HepG2 (cell line): Measurements from ENCODE around the gene KIF7. TPM values are rescaled to one million over a fixed set of nuclear protein-coding genes. Genes with fewer than 3 reads are reported as not detected.

Experiments used
- ATAC-seq: fragments of 200-7000 bp; cut with Tn5 transposase; 3 replicates; pipeline ENCODE4 v1.9.1; 2020; ENCODE audit warnings: mild to moderate bottlenecking, moderate library complexity
- BruUV-seq: library from RNA; stranded (reverse); fragments of 400-500 nt; replicated peaks from 2 replicates; lab custom pipeline; 2021; lab: Mats Ljungman, UMichigan
- CTCF ChIA-PET: fragments of 300-600 bp; formaldehyde crosslinking; extraction: SDS; loops from one replicate; lab custom pipeline; 2021; ENCODE audit warnings: low total read pairs, inconsistent platforms, low intra/inter-chr PET ratio; lab: Yijun Ruan, JAX
- POLR2A ChIA-PET: fragments of 350-600 bp; sonication (Branson Sonifier 250); formaldehyde crosslinking; loops from one replicate; lab custom pipeline; 2020; ENCODE audit warnings: antibody characterized with exemption, inconsistent platforms; lab: Yijun Ruan, JAX
- DNase-seq: peaks from one replicate; pipeline ENCODE4 v3.0.0-alpha.2; 2015; ENCODE audit warnings: low spot score
- FAIRE-seq: peaks from 3 replicates; lab custom pipeline; 2011; peaks lifted over from hg19 to GRCh38; lab: Jason Lieb, UNC
- H2AFZ ChIP-seq: one replicate; pipeline ENCODE4 v1.6.1; 2011; ENCODE audit warnings: low read length, inconsistent platforms
- H3K27ac ChIP-seq: fragments of 300-600 bp; 3 replicates; pipeline ENCODE4 v1.8.0; 2011; ENCODE audit warnings: mixed run types, mild to moderate bottlenecking, mixed read lengths, low read length, inconsistent platforms; ENCODE audit not compliant: insufficient read depth; ENCODE audit errors: extremely low read length
- H3K27me3 ChIP-seq, 2 experiments: fragments of 200-600 bp in 1 of 2; 2 replicates in 1 of 2; 3 replicates in 1 of 2; pipeline versions ENCODE4 v1.6.0 to v1.8.0; 2011; ENCODE audit warnings: low read length in 2 of 2, mild to moderate bottlenecking in 2 of 2, moderate library complexity in 2 of 2, inconsistent platforms in 1 of 2; ENCODE audit not compliant: insufficient read depth in 2 of 2, control insufficient read depth in 1 of 2
- H3K36me3 ChIP-seq, 2 experiments: fragments of 200-600 bp in 1 of 2; replicated peaks in 1 of 2; 2 replicates in 1 of 2; 3 replicates in 1 of 2; pipeline versions ENCODE4 v1.5.1 to v1.8.0; 2011; ENCODE audit warnings: low read length in 2 of 2, inconsistent platforms in 1 of 2; ENCODE audit not compliant: insufficient read depth in 2 of 2, control insufficient read depth in 1 of 2
- H3K4me1 ChIP-seq: 2 replicates; pipeline ENCODE4 v1.5.1; 2012; ENCODE audit warnings: low read length, inconsistent platforms; ENCODE audit not compliant: insufficient read depth
- H3K4me2 ChIP-seq: 2 replicates; pipeline ENCODE4 v1.6.0; 2011; ENCODE audit warnings: low read depth, low read length, inconsistent platforms
- H3K4me3 ChIP-seq, 3 experiments: fragments of 200-600 bp in 1 of 3; sonication (generic), shearing (Covaris generic) in 1 of 3; replicated peaks in 1 of 3; 2 replicates each; pipeline ENCODE4 v1.5.1; 2011 to 2016; ENCODE audit warnings: low read length in 3 of 3, inconsistent platforms in 2 of 3, low read depth in 2 of 3, mild to moderate bottlenecking in 2 of 3, control low read depth in 1 of 3, mixed read lengths in 1 of 3; ENCODE audit not compliant: insufficient read depth in 1 of 3
- H3K79me2 ChIP-seq: one replicate; pipeline ENCODE4 v1.6.1; 2011; ENCODE audit warnings: low read length, inconsistent platforms; ENCODE audit not compliant: insufficient read depth
- H3K9ac ChIP-seq: 2 replicates; pipeline ENCODE4 v1.6.0; 2011; ENCODE audit warnings: mild to moderate bottlenecking, low read depth, low read length, inconsistent platforms; ENCODE audit not compliant: insufficient read depth
- H3K9me3 ChIP-seq: 2 replicates; pipeline ENCODE4 v1.5.1; 2012; ENCODE audit warnings: mild to moderate bottlenecking, low read length
- H4K20me1 ChIP-seq: 2 replicates; pipeline ENCODE4 v1.6.0; 2011; ENCODE audit warnings: inconsistent platforms, mild to moderate bottlenecking, low read length, moderate library complexity; ENCODE audit not compliant: insufficient read depth
- ETV6 ChIP-seq: sonication (generic); formaldehyde crosslinking; conservative IDR thresholded peaks from 2 replicates; pipeline ENCODE4 v1.4.0; 2020; ENCODE audit warnings: missing genetic modification reagents
- MAX ChIP-seq: IDR thresholded peaks from 2 replicates; pipeline ENCODE4 v1.6.1; 2012; ENCODE audit warnings: inconsistent platforms
- REPIN1 ChIP-seq: sonication (generic); formaldehyde crosslinking; IDR thresholded peaks from 2 replicates; pipeline ENCODE4 v1.8.0; 2022; ENCODE audit warnings: missing genetic modification reagents, low read depth, mild to moderate bottlenecking, borderline replicate concordance
- ZKSCAN5 ChIP-seq: sonication (generic); formaldehyde crosslinking; IDR thresholded peaks from 2 replicates; pipeline ENCODE4 v1.5.1; 2020; ENCODE audit warnings: mild to moderate bottlenecking, missing genetic modification reagents
- ZNF280B ChIP-seq: sonication (generic); formaldehyde crosslinking; IDR thresholded peaks from 2 replicates; pipeline ENCODE4 v1.5.0; 2020; ENCODE audit warnings: missing genetic modification reagents, mild to moderate bottlenecking, borderline replicate concordance
- ZNF816 ChIP-seq: sonication (generic); formaldehyde crosslinking; IDR thresholded peaks from 2 replicates; pipeline ENCODE4 v1.8.0; 2022; ENCODE audit warnings: missing genetic modification reagents, mild to moderate bottlenecking, borderline replicate concordance
- ZSCAN30 ChIP-seq: sonication (generic); formaldehyde crosslinking; IDR thresholded peaks from 2 replicates; pipeline ENCODE4 v1.5.0; 2020; ENCODE audit warnings: mild to moderate bottlenecking, missing genetic modification reagents
- WGBS: methylation state at CpG from one replicate; pipeline ENCODE4 v1.1.6; 2017; ENCODE audit warnings: low lambda C conversion rate; 5-methylcytosine and 5-hydroxymethylcytosine counted together
- in situ Hi-C: cut with HindIII; loops from 2 replicates; pipeline ENCODE4 v1.10.0; 2017; ENCODE audit warnings: low pct_unique_long_range_greater_than_20kb; ENCODE audit not compliant: extremely low pct_ligation_motif_present
- intact Hi-C: fragments of 100-400 bp; cut with micrococcal nuclease; formaldehyde crosslinking; loops from one replicate; pipeline ENCODE4 v1.10.0; 2022; ENCODE audit not compliant: unreplicated experiment
- polyA plus RNA-seq, 8 experiments: library from polyadenylated mRNA; depleted of rRNA in 3 of 8; stranded (reverse) in 7 of 8; unstranded in 1 of 8; fragments of >200 nt; fragmentation: Illumina TruSeq in 4 of 8; extraction: Trizol in 4 of 8; gene quantifications; 2 replicates each; pipeline versions ENCODE4 v1.2.1 to v1.2.3, GENCODE V29; 2011 to 2016; ENCODE audit warnings: low read depth in 4 of 8, missing spikeins in 1 of 8, mixed read lengths in 1 of 8; ENCODE audit not compliant: insufficient read depth in 1 of 8
- total RNA-seq, 5 experiments: library from RNA; depleted of rRNA; stranded (reverse); fragments of >200 nt; fragmentation: Illumina TruSeq; extraction: Trizol; gene quantifications; 2 replicates each; pipeline ENCODE4 v1.2.3, GENCODE V29; 2016; ENCODE audit warnings: low read depth in 1 of 5

KIF7 gene
- total and polyA plus RNA-seq, 2 of the 13 experiments (the other 11 are each of a cell fraction or from before 2014, with no cell fraction given): 1.5 to 6.2 TPM

DNA sequence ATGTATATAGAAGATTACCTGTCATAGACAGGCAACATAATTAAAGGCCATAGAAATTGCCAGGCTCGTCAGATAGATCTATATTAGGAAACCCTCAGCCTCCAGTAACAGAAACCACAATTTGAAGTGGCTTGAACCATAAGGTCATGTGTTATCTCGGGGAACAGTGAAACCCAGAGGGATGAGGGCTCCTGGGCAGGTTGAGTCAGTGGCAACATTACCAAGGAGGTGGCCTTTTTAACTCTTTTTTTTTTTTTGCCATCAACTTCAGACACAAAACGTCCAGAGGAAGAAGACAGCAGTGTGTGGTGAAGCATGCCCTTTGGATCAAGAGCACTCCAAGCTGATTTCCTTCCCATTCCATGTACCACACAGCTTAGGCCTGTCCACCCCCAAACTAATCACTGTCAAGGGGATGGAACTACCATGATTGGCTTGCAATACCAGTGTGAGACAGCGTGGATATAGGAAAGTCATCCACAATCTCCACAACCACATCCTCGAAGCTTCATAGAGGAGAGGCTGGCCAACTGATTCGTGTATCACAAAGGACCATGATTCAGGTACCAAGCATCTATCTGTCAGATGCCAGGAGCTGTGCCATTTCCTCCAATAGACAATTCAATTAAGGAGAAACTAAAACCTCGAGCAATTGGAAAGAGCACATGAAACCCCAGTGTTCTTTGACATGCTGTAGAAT, 999 bp upstream of the KIF7 start:
- ATAC-seq: no peak
- Histone ChIP-seq H3K4me2 (peak overlapping the region; percentile 100), H2AFZ (no peak overlapping the region), H3K9ac (no peak overlapping the region), H3K27ac (no peak overlapping the region), H3K4me1 (peaks cover 31% of the 10 kb centered on the region), H3K4me3 (peak overlapping the region in 1 of 3 experiments; percentile 66; a peak in 1 of 6 replicates), H3K79me2 (no peaks in the 10 kb centered on the region)
- no peak for FAIRE-seq
- 16% methylated on average over 7 of the region's 7 CpGs for WGBS
- in situ Hi-C loops: no loop called here
- BruUV-seq: no TSS peak
- TF ChIP-seq ZSCAN30 (CRISPR knock-in tag) (no peak), REPIN1 (CRISPR knock-in tag) (no peak), ZNF816 (no peak)
- TF ChIP-seq, all 625 proteins: peak for 0
- ChIA-PET POLR2A (no interaction called here), CTCF (no interaction called here)
- DNase-seq: no peak
- H3K27me3 ChIP-seq: peaks cover 0 to 2% of the 10 kb centered on the region in 2 experiments; a peak in 1 of 5 replicates
- H4K20me1 ChIP-seq: no peaks in the 10 kb centered on the region
- intact Hi-C loops: no loop called here
- H3K36me3 ChIP-seq: no peaks in the 10 kb centered on the region
- no peaks in the 10 kb centered on the region for H3K9me3 ChIP-seq

- intact Hi-C loops (no loop called here), in situ Hi-C loops (no loop called here)
- H3K27me3 ChIP-seq: peaks cover 0 to 2% of the 10 kb centered on the region in 2 experiments; a peak in 1 of 5 replicates
- H3K27ac ChIP-seq: no peak overlapping the region
- H3K9ac ChIP-seq: peak overlapping the region; percentile 60
- ATAC-seq (peak; percentile 27), DNase-seq (no peak), FAIRE-seq (no peak)
- no TSS peak for BruUV-seq
- H4K20me1 ChIP-seq: no peaks in the 10 kb centered on the region
- no peaks in the 10 kb centered on the region; a peak in 1 of 5 replicates for H3K36me3 ChIP-seq
- H3K79me2 ChIP-seq: no peaks in the 10 kb centered on the region
- ChIA-PET POLR2A (interaction anchor here (1.0 kb wide), 1 partner anchor 11 kb away, joined by 3 read pairs; no protein-coding TSS in a partner anchor), CTCF (no interaction called here)
- no peak overlapping the region for H2AFZ ChIP-seq
- WGBS: 5% methylated on average over 14 of the region's 14 CpGs
- peak; percentile 8; the same call in 1 of the 2 replicates for TF ChIP-seq ZNF280B
- TF ChIP-seq MAX: no peak
- TF ChIP-seq ETV6 (CRISPR knock-in tag): no peak
- TF ChIP-seq ZKSCAN5 (CRISPR knock-in tag): 0 out of 2 replicates have a peak, but pooled peaks have one; percentile 38
- no peaks in the 10 kb centered on the region for H3K9me3 ChIP-seq
- H3K4me1 ChIP-seq: peaks cover 31% of the 10 kb centered on the region
- H3K4me3 ChIP-seq: peak overlapping the region; percentile 66 to 97 (median 85)
- H3K4me2 ChIP-seq: peak overlapping the region; percentile 100
These were observed 936 bp downstream of the KIF7 start for GRCh38 chr15:89654301-89654761.
